HepG2 (cell line): ENCODE measurements around the gene PCGF2. TPM values are rescaled to one million over a fixed set of nuclear protein-coding genes. Genes with fewer than 3 reads are reported as not detected.

Experiments
- EP300 ChIP-seq, 3 experiments: sonication (generic) in 1 of 3; formaldehyde crosslinking in 1 of 3; IDR thresholded peaks; 2 replicates each; pipeline versions ENCODE4 v1.5.1 to v1.6.1; 2011 to 2020; ENCODE audit warnings: low read depth in 2 of 3, low read length in 2 of 3, borderline replicate concordance in 1 of 3, improper control_type of control experiment in 1 of 3, mild to moderate bottlenecking in 1 of 3, missing genetic modification reagents in 1 of 3, moderate library complexity in 1 of 3
- ETV6 ChIP-seq: sonication (generic); formaldehyde crosslinking; conservative IDR thresholded peaks from 2 replicates; pipeline ENCODE4 v1.4.0; 2020; ENCODE audit warnings: missing genetic modification reagents
- NKX3-1 ChIP-seq: sonication (generic); formaldehyde crosslinking; IDR thresholded peaks from 2 replicates; pipeline ENCODE4 v1.5.0; 2020; ENCODE audit warnings: missing genetic modification reagents
- POLR2AphosphoS2 ChIP-seq: IDR thresholded peaks from 2 replicates; pipeline ENCODE4 v1.6.1; 2011; ENCODE audit warnings: low read depth, low read length, improper control_type of control experiment
- RBM39 ChIP-seq: fragments of 200-400 bp; formaldehyde crosslinking; IDR thresholded peaks from one replicate; pipeline ENCODE4 v1.6.1; 2018; ENCODE audit warnings: antibody characterized with exemption, mild to moderate bottlenecking, low read depth, low read length; ENCODE audit not compliant: poor library complexity, severe bottlenecking
- RFX5 ChIP-seq: IDR thresholded peaks from 2 replicates; pipeline ENCODE4 v1.6.1; 2011; ENCODE audit warnings: low read depth, low read length, improper control_type of control experiment
- SALL2 ChIP-seq: sonication (generic); formaldehyde crosslinking; IDR thresholded peaks from 2 replicates; pipeline ENCODE4 v1.8.1; 2023; ENCODE audit warnings: mild to moderate bottlenecking, missing genetic modification reagents, inconsistent platforms
- SIX4 ChIP-seq: sonication (generic); formaldehyde crosslinking; IDR thresholded peaks from 2 replicates; pipeline ENCODE4 v1.4.0; 2020; ENCODE audit warnings: missing genetic modification reagents
- TP53 ChIP-seq: sonication (generic); formaldehyde crosslinking; conservative IDR thresholded peaks from 2 replicates; pipeline ENCODE4 v1.4.0; 2020; ENCODE audit warnings: missing genetic modification reagents
- ZNF256 ChIP-seq: sonication (generic); formaldehyde crosslinking; conservative IDR thresholded peaks from 2 replicates; pipeline ENCODE4 v1.4.0; 2020; ENCODE audit warnings: missing genetic modification reagents
- ZNF652 ChIP-seq: IDR thresholded peaks from 2 replicates; pipeline ENCODE4 v1.6.1; 2016; ENCODE audit warnings: low read depth, borderline replicate concordance
- ZNF746 ChIP-seq: sonication (generic); formaldehyde crosslinking; IDR thresholded peaks from 2 replicates; pipeline ENCODE4 v1.8.0; 2022; ENCODE audit warnings: mild to moderate bottlenecking, missing genetic modification reagents
- ZNF790 ChIP-seq: sonication (generic); formaldehyde crosslinking; IDR thresholded peaks from 2 replicates; pipeline ENCODE4 v1.8.0; 2022; ENCODE audit warnings: missing genetic modification reagents, mild to moderate bottlenecking, borderline replicate concordance
- ZNF879 ChIP-seq: sonication (generic); formaldehyde crosslinking; IDR thresholded peaks from 2 replicates; pipeline ENCODE4 v1.8.1; 2023; ENCODE audit warnings: missing genetic modification reagents
- polyA plus RNA-seq, 8 experiments: library from polyadenylated mRNA; depleted of rRNA in 3 of 8; stranded (reverse) in 7 of 8; unstranded in 1 of 8; fragments of >200 nt; fragmentation: Illumina TruSeq in 4 of 8; extraction: Trizol in 4 of 8; gene quantifications; 2 replicates each; pipeline versions ENCODE4 v1.2.1 to v1.2.3, GENCODE V29; 2011 to 2016; ENCODE audit warnings: low read depth in 4 of 8, missing spikeins in 1 of 8, mixed read lengths in 1 of 8; ENCODE audit not compliant: insufficient read depth in 1 of 8
- total RNA-seq, 5 experiments: library from RNA; depleted of rRNA; stranded (reverse); fragments of >200 nt; fragmentation: Illumina TruSeq; extraction: Trizol; gene quantifications; 2 replicates each; pipeline ENCODE4 v1.2.3, GENCODE V29; 2016; ENCODE audit warnings: low read depth in 1 of 5
- TF ChIP-seq, protein P1 (sequence below): IDR thresholded peaks from 2 replicates; pipeline ENCODE4 v1.4.0; 2020; ENCODE audit warnings: mild to moderate bottlenecking, missing genetic modification reagents
- TF ChIP-seq, protein P2 (sequence below), 2 experiments: fragments of 450-650 bp in 1 of 2; sonication (generic) in 1 of 2; formaldehyde crosslinking; IDR thresholded peaks; 2 replicates each; pipeline versions ENCODE4 v1.5.0 to v1.8.0; 2020 to 2022; ENCODE audit warnings: mild to moderate bottlenecking in 1 of 2, missing genetic modification reagents in 1 of 2
- TF ChIP-seq, protein P3 (sequence below): sonication (generic); formaldehyde crosslinking; IDR thresholded peaks from 2 replicates; pipeline ENCODE4 v1.4.0; 2020; ENCODE audit warnings: mild to moderate bottlenecking, missing genetic modification reagents
- TF ChIP-seq, protein P4 (sequence below): sonication (generic); formaldehyde crosslinking; IDR thresholded peaks from 2 replicates; pipeline ENCODE4 v1.4.0; 2020; ENCODE audit warnings: missing genetic modification reagents, borderline replicate concordance
- TF ChIP-seq, protein P5 (sequence below): sonication (generic); formaldehyde crosslinking; IDR thresholded peaks from 2 replicates; pipeline ENCODE4 v1.4.0; 2020; ENCODE audit warnings: mild to moderate bottlenecking, low read depth, missing genetic modification reagents

PCGF2 gene
- total and polyA plus RNA-seq, 2 of the 13 experiments (the other 11 are each of a cell fraction or from before 2014, with no cell fraction given), result 11.6 to 29.4 TPM

DNA sequence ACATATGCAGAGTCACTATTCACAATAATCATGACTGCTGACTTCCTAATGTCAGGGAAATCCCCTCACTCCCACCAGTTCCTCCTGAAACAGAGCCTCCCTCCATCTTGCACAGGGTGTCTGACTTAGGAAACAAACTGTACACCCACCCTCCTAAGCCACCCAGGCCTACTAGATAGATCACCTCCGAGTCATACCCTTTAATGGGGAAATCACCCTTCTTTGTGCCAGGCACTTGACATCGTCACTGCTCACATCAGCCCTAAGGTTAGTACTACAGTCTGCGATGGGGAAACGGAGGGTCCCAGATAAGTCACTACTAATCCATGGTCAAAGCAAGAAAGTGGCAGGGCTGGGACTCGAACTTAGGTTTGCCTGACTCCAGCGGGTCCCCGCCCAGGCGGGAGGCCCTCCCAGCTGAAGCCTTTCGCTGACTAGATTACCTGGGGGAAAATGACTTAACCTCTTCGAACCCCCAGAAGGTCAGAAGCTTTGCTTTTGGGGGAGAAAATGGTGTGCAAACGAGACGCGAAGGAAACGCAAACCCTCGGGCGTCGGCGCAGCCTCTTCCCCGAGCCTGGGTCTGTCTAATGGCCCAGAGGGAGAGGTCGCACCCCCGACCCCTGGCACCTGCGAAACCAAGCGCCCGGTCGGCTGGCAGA, 46.5 kb downstream of the PCGF2 start (continued):
- TF ChIP-seq, protein P1, sequence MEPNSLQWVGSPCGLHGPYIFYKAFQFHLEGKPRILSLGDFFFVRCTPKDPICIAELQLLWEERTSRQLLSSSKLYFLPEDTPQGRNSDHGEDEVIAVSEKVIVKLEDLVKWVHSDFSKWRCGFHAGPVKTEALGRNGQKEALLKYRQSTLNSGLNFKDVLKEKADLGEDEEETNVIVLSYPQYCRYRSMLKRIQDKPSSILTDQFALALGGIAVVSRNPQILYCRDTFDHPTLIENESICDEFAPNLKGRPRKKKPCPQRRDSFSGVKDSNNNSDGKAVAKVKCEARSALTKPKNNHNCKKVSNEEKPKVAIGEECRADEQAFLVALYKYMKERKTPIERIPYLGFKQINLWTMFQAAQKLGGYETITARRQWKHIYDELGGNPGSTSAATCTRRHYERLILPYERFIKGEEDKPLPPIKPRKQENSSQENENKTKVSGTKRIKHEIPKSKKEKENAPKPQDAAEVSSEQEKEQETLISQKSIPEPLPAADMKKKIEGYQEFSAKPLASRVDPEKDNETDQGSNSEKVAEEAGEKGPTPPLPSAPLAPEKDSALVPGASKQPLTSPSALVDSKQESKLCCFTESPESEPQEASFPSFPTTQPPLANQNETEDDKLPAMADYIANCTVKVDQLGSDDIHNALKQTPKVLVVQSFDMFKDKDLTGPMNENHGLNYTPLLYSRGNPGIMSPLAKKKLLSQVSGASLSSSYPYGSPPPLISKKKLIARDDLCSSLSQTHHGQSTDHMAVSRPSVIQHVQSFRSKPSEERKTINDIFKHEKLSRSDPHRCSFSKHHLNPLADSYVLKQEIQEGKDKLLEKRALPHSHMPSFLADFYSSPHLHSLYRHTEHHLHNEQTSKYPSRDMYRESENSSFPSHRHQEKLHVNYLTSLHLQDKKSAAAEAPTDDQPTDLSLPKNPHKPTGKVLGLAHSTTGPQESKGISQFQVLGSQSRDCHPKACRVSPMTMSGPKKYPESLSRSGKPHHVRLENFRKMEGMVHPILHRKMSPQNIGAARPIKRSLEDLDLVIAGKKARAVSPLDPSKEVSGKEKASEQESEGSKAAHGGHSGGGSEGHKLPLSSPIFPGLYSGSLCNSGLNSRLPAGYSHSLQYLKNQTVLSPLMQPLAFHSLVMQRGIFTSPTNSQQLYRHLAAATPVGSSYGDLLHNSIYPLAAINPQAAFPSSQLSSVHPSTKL (CRISPR knock-in tag), result no peak
- no peak for TF ChIP-seq ZNF256 (CRISPR knock-in tag)
- TF ChIP-seq SALL2 (CRISPR knock-in tag), result no peak
- no peak for TF ChIP-seq SIX4 (CRISPR knock-in tag)
- TF ChIP-seq, protein P2, sequence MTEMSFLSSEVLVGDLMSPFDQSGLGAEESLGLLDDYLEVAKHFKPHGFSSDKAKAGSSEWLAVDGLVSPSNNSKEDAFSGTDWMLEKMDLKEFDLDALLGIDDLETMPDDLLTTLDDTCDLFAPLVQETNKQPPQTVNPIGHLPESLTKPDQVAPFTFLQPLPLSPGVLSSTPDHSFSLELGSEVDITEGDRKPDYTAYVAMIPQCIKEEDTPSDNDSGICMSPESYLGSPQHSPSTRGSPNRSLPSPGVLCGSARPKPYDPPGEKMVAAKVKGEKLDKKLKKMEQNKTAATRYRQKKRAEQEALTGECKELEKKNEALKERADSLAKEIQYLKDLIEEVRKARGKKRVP (CRISPR knock-in tag; IDR thresholded peaks at IDR 0.05), result no peak
- TF ChIP-seq EP300 (IDR thresholded peaks at IDR 0.05; ENCODE audit: low read depth in 2 of 2, low read length in 2 of 2), result no peak
- TF ChIP-seq EP300 (CRISPR knock-in tag; IDR thresholded peaks at IDR 0.05; ENCODE audit: borderline replicate concordance), result no peak
- TF ChIP-seq RBM39, result peak; percentile 18
- TF ChIP-seq, protein P3, sequence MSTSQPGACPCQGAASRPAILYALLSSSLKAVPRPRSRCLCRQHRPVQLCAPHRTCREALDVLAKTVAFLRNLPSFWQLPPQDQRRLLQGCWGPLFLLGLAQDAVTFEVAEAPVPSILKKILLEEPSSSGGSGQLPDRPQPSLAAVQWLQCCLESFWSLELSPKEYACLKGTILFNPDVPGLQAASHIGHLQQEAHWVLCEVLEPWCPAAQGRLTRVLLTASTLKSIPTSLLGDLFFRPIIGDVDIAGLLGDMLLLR (CRISPR knock-in tag), result no peak
- no peak for TF ChIP-seq ZNF746 (CRISPR knock-in tag)
- TF ChIP-seq, protein P4, sequence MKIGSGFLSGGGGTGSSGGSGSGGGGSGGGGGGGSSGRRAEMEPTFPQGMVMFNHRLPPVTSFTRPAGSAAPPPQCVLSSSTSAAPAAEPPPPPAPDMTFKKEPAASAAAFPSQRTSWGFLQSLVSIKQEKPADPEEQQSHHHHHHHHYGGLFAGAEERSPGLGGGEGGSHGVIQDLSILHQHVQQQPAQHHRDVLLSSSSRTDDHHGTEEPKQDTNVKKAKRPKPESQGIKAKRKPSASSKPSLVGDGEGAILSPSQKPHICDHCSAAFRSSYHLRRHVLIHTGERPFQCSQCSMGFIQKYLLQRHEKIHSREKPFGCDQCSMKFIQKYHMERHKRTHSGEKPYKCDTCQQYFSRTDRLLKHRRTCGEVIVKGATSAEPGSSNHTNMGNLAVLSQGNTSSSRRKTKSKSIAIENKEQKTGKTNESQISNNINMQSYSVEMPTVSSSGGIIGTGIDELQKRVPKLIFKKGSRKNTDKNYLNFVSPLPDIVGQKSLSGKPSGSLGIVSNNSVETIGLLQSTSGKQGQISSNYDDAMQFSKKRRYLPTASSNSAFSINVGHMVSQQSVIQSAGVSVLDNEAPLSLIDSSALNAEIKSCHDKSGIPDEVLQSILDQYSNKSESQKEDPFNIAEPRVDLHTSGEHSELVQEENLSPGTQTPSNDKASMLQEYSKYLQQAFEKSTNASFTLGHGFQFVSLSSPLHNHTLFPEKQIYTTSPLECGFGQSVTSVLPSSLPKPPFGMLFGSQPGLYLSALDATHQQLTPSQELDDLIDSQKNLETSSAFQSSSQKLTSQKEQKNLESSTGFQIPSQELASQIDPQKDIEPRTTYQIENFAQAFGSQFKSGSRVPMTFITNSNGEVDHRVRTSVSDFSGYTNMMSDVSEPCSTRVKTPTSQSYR (CRISPR knock-in tag), result no peak
- TF ChIP-seq, protein P5, sequence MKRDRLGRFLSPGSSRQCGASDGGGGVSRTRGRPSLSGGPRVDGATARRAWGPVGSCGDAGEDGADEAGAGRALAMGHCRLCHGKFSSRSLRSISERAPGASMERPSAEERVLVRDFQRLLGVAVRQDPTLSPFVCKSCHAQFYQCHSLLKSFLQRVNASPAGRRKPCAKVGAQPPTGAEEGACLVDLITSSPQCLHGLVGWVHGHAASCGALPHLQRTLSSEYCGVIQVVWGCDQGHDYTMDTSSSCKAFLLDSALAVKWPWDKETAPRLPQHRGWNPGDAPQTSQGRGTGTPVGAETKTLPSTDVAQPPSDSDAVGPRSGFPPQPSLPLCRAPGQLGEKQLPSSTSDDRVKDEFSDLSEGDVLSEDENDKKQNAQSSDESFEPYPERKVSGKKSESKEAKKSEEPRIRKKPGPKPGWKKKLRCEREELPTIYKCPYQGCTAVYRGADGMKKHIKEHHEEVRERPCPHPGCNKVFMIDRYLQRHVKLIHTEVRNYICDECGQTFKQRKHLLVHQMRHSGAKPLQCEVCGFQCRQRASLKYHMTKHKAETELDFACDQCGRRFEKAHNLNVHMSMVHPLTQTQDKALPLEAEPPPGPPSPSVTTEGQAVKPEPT (CRISPR knock-in tag), result no peak
- TF ChIP-seq ZNF652 (CRISPR knock-in tag), result no peak
- no peak for TF ChIP-seq RFX5
- TF ChIP-seq NKX3-1 (CRISPR knock-in tag), result no peak
- no peak for TF ChIP-seq ETV6 (CRISPR knock-in tag)
- TF ChIP-seq TP53 (CRISPR knock-in tag), result no peak
- TF ChIP-seq ZNF879 (CRISPR knock-in tag), result no peak
- peak; percentile 44; the same call in 1 of the 2 replicates for TF ChIP-seq POLR2AphosphoS2
- TF ChIP-seq ZNF790 (CRISPR knock-in tag), result no peak
